IPS-15b (cell line): ENCODE measurements around the gene LGALS3.

ENCODE experiments used
- H3K27me3 ChIP-seq: one replicate; pipeline ENCODE4 v1.6.1; 2013; ENCODE audit warnings: low read length; ENCODE audit not compliant: control insufficient read depth, insufficient read depth
- H3K36me3 ChIP-seq: one replicate; pipeline ENCODE4 v1.6.1; 2013; ENCODE audit warnings: low read length; ENCODE audit not compliant: control insufficient read depth, insufficient read depth
- H3K4me1 ChIP-seq: one replicate; pipeline ENCODE4 v1.6.1; 2013; ENCODE audit warnings: mild to moderate bottlenecking, low read length; ENCODE audit not compliant: control insufficient read depth, insufficient read depth
- H3K4me3 ChIP-seq: one replicate; pipeline ENCODE4 v1.5.1; 2013; ENCODE audit warnings: low read depth, low read length
- H3K9ac ChIP-seq: one replicate; pipeline ENCODE4 v1.6.1; 2013; ENCODE audit warnings: low read depth, mild to moderate bottlenecking, low read length
- H3K9me3 ChIP-seq: one replicate; pipeline ENCODE4 v1.6.1; 2013; ENCODE audit warnings: mild to moderate bottlenecking, low read length; ENCODE audit not compliant: control insufficient read depth, insufficient read depth

Gene LGALS3

DNA sequence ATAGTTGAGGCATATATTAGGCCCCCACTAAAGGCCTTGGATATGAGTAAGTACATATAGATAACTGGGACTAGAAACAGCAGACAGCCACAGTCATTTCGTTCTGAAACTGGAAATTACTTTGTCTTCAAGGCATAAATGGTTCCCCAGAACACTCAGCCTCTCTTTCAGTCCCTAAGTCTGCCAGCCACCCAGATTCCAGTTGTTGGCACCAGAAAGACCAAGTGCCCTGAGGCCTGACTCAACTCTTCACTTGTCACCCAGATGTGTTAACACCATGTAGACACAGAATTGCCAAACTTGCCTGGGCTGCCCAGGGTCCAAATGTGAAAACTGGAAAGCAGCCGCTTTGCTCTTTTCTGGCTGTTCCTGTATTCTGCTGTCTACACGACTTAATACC lies 3.0 kb upstream of the LGALS3 start:
- H3K4me1 ChIP-seq: no peaks in the 10 kb centered on the region

DNA sequence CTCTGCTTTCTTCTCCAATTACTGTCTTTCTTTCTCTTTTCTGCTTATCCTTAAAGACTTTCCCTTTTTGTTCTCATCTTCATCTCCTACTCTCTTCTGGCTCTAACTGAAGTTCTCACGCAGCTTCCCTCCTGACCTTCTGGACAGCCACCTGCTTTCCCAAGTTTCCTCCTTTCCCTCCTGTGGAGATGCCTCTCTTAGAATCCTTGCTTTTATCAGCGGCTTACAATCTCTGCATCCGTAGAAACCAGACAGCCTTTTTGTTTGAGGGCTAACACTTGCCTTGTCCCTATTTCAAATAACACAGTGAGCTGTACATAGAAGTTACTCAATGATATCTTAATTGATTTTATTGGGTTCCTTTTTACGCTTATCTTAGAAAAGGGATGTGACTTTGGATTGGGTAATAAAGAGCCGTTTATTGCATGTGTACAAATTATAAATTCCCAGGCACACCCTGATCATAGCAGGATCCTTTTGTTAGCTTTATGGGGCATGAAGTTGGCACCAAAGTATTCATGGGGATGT lies 2.1 kb upstream of the LGALS3 start:
- H3K4me1 ChIP-seq: no peaks in the 10 kb centered on the region
- H3K36me3 ChIP-seq: no peaks in the 10 kb centered on the region
- no peak overlapping the region for H3K4me3 ChIP-seq
- H3K9ac ChIP-seq: no peak overlapping the region
- peaks cover 47% of the 10 kb centered on the region for H3K27me3 ChIP-seq
- H3K9me3 ChIP-seq: no peaks in the 10 kb centered on the region

More for the DNA sequence above, 3.0 kb upstream of the LGALS3 start:
- H3K9ac ChIP-seq: no peak overlapping the region
- H3K4me3 ChIP-seq: no peak overlapping the region
- H3K36me3 ChIP-seq: no peaks in the 10 kb centered on the region
- H3K27me3 ChIP-seq: peaks cover 39% of the 10 kb centered on the region
- H3K9me3 ChIP-seq: no peaks in the 10 kb centered on the region

DNA sequence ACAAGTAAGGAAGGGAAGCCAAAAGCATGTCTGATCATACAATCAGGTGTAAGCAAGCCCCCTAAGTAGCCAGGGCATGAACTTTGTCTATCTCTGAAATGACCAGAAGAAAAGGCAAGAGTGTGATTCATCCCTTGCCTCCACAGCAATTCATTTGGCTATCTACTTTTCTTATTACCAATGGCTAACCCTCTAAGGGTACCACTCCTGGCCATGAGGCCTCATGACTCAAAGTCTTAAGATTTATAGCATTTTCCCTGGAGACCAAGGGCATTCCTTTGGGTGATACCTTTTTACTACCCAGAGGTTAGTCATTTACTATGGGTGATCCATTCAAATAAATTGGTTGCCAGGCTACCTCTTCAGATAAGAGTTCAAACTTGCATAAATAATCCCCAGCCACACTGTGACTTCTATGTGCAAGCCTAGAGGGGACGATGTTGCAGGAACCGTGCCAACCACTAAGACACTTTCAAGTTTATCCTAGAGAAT lies 1.5 kb upstream of the LGALS3 start:
- H3K27me3 ChIP-seq: peaks cover 47% of the 10 kb centered on the region
- H3K9me3 ChIP-seq: no peaks in the 10 kb centered on the region
- H3K4me3 ChIP-seq: no peak overlapping the region
- no peaks in the 10 kb centered on the region for H3K36me3 ChIP-seq
- no peaks in the 10 kb centered on the region for H3K4me1 ChIP-seq
- H3K9ac ChIP-seq: no peak overlapping the region

DNA sequence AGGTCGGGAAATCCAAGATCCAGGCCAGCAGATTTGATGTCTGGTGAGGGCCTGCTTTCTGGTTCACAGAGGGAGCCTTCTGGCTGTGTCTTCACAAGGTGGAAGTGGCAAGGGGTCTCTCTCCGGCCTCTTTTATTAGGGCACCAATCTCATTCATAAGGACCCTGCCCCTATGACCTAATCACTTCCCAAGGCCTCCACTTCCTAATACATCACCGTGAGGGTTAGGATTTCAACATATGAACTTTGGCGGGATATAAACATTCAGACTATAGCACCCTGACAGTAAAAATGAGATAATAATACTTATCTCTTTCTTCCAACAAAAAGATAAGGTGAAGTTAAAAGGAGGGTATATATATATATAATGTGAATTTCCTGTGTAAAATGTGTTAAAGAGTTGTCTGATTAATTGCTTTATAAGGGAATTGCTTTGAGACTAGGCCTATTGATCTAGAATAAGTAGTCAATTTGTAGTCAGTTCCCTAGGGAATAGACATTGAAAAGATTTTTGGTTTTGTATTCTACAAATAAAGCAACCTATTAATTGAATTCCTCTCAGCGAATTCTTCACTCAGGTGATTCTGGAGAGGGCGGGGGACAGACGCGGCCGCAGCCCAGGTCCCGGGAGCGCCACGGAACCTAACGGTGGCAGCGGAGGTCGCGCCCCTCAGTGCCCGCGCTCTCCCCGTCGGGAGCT lies 516 bp upstream of the LGALS3 start:
- no peaks in the 10 kb centered on the region for H3K9me3 ChIP-seq
- H3K27me3 ChIP-seq: peaks cover 47% of the 10 kb centered on the region
- H3K9ac ChIP-seq: no peak overlapping the region
- no peaks in the 10 kb centered on the region for H3K36me3 ChIP-seq
- H3K4me1 ChIP-seq: no peaks in the 10 kb centered on the region
- H3K4me3 ChIP-seq: peak overlapping the region; percentile 61

DNA sequence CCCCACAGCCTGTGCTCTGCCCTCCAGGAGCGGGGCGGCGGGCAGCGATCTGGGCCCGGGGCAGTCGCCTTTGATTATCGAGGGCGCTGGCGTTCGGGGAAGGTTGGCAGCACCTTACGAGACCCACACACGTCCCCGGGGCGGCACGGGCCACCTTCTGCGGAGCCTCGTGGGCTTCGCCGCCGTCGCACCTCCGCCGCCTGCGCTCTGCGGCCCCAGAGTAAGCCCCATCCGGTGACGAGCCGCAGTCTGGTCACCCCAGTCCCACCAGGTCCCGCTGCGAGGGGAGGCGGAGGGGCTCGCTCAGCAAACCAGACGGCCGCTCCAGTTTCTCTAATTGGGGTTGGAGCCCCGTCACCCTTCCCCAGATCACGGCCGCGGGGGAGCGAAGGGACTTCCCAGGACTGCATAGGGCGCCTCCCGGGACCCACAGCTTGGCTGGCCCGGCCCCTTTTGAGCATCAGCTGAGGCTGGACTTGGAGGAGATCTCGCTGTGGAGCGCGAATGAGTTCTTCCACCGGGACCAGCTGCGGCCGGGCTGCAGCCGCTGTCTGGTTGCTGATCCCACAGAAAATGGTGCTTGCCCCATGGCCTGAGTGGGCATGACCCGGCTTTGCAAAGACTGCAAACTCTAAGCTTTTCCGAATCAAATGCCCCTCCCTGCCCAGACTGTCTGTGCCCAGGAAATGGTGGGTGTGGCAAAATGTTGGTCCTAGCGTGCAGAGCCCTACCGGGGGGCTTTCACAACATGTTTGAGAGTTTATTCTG lies 560 bp downstream of the LGALS3 start:
- H3K27me3 ChIP-seq: peaks cover 47% of the 10 kb centered on the region
- no peak overlapping the region for H3K9ac ChIP-seq
- H3K9me3 ChIP-seq: no peaks in the 10 kb centered on the region
- H3K36me3 ChIP-seq: no peaks in the 10 kb centered on the region
- peak overlapping the region; percentile 61 for H3K4me3 ChIP-seq
- no peaks in the 10 kb centered on the region for H3K4me1 ChIP-seq

DNA sequence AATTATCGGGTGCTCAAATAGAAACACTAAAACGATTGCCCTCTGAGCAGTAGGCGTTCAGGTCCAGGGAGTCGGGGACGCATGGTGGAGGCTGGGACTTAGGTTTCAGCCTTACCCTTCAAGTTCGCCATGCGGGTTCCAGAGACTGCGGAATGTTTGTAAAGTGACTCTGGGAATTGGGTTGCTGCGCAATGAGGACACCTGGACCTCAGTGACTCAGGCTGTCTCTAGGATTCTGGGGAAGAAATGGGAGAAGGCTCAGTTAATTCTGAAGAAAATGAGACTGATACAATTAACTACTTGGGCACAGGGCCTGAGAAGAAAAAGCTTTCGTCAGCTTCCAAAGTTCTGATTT lies 1.1 kb downstream of the LGALS3 start:
- H3K9ac ChIP-seq: no peak overlapping the region
- H3K4me3 ChIP-seq: peak overlapping the region; percentile 61
- no peaks in the 10 kb centered on the region for H3K9me3 ChIP-seq
- H3K36me3 ChIP-seq: no peaks in the 10 kb centered on the region
- H3K27me3 ChIP-seq: peaks cover 47% of the 10 kb centered on the region
- H3K4me1 ChIP-seq: no peaks in the 10 kb centered on the region

DNA sequence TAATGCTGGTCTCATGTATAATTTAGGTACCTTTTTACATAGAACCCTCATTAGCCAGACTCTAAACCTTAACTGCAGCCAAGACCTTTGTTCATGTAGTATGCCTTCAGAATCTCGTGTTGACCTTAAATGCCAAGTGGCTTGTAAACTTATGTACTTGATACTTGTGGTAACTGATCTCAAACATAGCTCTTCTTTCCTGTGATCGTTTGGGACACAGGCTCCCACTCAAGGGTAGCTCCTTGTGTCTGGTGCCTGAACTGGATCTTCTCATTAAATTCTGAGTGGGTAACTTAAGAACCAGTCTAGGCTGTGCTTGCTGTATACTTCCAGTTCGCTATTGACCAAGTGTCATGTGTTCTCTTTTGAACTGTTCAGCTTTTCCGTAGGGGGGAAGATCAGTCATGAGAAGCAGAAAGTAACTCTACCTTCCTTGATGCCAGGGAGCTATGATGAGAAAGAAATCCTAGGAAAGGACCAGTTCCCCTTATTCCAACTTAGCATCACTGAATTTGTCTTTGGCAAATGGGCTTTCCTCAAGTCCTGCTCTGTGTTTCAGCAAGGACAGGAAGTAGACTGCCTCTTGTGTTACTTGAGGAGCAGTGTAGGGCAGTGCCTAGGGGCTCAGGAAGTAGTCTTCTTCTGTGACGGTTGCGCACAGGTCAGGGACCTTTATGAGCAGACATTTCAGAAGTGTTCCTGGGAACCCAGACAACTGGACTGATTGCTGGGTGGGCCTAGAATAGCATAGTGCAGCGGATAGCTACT lies 2.5 kb downstream of the LGALS3 start:
- H3K27me3 ChIP-seq: peaks cover 44% of the 10 kb centered on the region
- H3K9me3 ChIP-seq: no peaks in the 10 kb centered on the region
- no peaks in the 10 kb centered on the region for H3K4me1 ChIP-seq
- no peaks in the 10 kb centered on the region for H3K36me3 ChIP-seq
- H3K4me3 ChIP-seq: no peak overlapping the region
- H3K9ac ChIP-seq: no peak overlapping the region

DNA sequence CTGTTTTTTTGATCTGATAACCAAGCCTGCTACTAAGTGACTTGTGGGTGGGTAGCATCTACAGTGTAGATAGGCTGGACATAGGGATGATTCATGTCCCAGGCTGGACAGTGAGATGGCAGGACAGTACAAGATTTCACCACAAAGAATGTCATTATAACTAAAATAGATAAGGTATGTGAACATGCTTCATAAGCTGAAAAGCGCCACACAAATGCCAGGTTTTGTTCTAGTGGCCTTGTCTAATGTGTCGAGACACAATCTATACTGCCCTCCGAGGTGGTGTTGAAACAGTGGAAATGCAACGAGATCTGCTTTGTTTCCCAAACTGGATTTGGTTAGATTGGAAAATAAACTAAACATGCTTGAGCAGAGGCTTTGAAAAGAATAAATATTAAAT lies 4.4 kb downstream of the LGALS3 start:
- Histone ChIP-seq H3K27me3 (peaks cover 26% of the 10 kb centered on the region), H3K36me3 (no peaks in the 10 kb centered on the region), H3K4me1 (no peaks in the 10 kb centered on the region), H3K9me3 (no peaks in the 10 kb centered on the region), H3K4me3 (no peak overlapping the region), H3K9ac (no peak overlapping the region)

DNA sequence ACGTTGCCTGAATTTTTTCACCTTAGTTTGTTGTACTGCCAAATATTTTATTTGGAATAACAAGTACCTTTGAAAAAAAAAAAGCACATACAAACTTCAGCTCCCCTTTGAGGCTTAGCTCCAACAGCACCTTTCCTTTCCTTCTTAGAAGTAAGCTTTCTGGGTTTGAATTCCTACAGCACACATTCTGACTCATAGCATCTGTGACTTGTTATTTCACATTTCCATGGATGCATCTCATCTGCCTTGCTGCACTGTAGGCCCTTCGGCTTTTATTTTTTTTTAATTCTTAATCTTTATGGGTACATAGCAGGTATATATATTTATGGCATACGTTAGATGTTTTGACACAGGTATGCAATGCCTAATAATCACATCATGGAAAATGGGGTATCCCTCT lies 7.2 kb downstream of the LGALS3 start:
- Histone ChIP-seq H3K4me1 (no peaks in the 10 kb centered on the region), H3K9ac (no peak overlapping the region), H3K27me3 (peaks cover 6% of the 10 kb centered on the region), H3K4me3 (no peak overlapping the region), H3K36me3 (no peaks in the 10 kb centered on the region), H3K9me3 (no peaks in the 10 kb centered on the region)

DNA sequence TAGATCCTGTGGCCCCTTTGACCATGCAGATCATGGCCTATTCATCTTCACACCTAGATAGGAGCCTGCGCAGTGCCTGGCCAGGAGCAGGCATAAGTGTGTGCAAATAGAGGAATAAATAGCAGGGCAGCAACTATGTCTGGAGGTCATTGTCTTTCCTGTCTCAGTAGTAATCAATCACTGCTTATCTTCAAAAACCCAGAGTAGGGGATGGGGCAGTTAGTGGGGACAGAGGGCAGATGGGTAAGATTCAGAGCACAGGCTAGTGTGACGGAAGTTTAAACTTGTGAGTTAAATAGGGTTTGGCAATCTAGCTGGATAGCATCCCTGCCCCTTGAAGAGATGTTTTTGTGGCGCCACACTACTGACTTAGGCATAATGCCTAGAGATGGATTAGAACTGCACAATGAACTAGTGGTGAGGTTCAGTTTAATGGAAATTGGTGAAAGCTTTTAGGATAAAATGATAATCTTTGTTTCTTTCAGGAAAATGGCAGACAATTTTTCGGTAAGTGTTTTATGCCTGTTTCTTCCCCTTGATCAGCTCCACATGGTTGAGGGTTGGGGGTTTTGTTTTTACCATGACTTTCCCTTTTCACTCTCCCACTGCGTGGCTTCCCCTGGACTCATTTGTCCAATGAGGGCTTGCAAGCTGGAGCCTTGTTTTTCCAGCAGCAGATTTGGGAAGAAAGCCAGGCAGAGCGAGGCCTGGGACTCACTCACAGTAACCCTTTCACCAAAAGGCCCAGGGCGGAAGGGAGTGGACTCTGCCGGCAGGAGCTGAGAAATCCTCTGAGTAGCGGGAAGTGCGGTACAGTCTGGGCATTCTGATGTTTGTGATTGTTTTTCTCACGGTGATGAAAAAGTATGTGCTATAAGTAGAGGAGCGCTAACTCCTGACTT lies 8.1 kb downstream of the LGALS3 start:
- Histone ChIP-seq H3K36me3 (no peaks in the 10 kb centered on the region), H3K4me1 (no peaks in the 10 kb centered on the region), H3K27me3 (no peaks in the 10 kb centered on the region), H3K9ac (no peak overlapping the region), H3K4me3 (no peak overlapping the region), H3K9me3 (no peaks in the 10 kb centered on the region)

DNA sequence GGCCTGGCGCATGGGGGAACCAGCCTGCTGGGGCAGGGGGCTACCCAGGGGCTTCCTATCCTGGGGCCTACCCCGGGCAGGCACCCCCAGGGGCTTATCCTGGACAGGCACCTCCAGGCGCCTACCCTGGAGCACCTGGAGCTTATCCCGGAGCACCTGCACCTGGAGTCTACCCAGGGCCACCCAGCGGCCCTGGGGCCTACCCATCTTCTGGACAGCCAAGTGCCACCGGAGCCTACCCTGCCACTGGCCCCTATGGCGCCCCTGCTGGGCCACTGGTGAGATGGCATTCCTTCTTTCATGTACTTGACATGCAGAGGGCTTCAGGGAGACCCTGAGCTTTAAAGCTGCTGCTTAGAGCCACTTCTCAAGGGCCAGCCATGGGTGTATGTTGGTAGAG lies 9.0 kb downstream of the LGALS3 start:
- Histone ChIP-seq H3K4me3 (no peak overlapping the region), H3K9ac (no peak overlapping the region), H3K27me3 (no peaks in the 10 kb centered on the region), H3K4me1 (no peaks in the 10 kb centered on the region), H3K36me3 (no peaks in the 10 kb centered on the region), H3K9me3 (no peaks in the 10 kb centered on the region)
